ENCODE data around the gene ATRNL1. TPM values are rescaled to one million over a fixed set of nuclear protein-coding genes. Genes with fewer than 3 reads are reported as not detected.

ATRNL1 gene
- total RNA-seq, 1 donor from 2014 or later, result 2.9 TPM

DNA sequence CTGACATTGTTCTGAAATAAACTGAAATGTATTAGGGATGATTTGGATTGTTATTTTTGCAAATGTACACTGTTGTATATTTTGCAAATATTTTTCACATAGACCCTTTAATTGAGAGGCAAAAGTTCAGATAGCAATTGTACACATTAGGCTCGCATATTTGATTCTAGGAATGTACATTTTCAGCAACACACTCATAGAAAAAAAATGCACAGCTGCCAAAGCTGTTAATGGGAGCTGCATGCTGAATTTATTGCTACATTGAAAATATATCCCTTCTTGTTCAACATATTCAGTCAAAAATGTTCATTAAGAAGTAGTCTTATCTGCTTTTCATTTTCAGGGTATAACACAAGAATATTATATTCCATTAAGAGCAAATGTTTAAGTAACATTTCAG, 512.9 kb downstream of the ATRNL1 start:
- DNase-seq, result no peak
- Histone ChIP-seq H3K27me3 (ENCODE audit: low read depth) (no peaks in the 10 kb centered on the region), H3K4me3 (no peak overlapping the region), H3K36me3 (no peaks in the 10 kb centered on the region), H3K27ac (replicated peaks) (no peak overlapping the region), H3K9me3 (replicated peaks) (no peaks in the 10 kb centered on the region), H3K4me1 (no peaks in the 10 kb centered on the region)
- TF ChIP-seq, protein P1, sequence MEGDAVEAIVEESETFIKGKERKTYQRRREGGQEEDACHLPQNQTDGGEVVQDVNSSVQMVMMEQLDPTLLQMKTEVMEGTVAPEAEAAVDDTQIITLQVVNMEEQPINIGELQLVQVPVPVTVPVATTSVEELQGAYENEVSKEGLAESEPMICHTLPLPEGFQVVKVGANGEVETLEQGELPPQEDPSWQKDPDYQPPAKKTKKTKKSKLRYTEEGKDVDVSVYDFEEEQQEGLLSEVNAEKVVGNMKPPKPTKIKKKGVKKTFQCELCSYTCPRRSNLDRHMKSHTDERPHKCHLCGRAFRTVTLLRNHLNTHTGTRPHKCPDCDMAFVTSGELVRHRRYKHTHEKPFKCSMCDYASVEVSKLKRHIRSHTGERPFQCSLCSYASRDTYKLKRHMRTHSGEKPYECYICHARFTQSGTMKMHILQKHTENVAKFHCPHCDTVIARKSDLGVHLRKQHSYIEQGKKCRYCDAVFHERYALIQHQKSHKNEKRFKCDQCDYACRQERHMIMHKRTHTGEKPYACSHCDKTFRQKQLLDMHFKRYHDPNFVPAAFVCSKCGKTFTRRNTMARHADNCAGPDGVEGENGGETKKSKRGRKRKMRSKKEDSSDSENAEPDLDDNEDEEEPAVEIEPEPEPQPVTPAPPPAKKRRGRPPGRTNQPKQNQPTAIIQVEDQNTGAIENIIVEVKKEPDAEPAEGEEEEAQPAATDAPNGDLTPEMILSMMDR (IDR thresholded peaks at IDR 0.05; ENCODE audit: borderline replicate concordance), result no peak
- intact Hi-C loops (cut with micrococcal nuclease), result no loop called here

DNA sequence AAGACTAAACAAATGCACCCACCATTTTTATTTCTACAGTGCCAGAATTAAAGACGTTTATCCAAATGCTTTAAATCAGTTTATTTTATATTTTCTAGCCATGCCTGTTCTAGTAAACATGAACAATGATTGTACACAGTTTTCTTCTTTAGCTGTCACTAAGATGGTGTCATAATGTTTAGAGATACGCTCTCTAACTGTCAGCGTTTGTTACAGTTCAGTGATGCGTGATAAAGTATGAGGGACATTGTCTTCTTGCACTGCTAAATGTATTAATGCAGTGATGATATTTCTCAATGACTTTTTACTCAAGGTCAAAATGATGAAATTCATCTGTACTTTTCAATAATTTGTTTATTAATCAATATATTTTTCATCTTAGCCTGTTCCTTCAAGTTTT, 513.6 kb downstream of the ATRNL1 start:
- Histone ChIP-seq H3K36me3 (no peaks in the 10 kb centered on the region), H3K9me3 (replicated peaks) (no peaks in the 10 kb centered on the region), H3K27me3 (ENCODE audit: low read depth) (no peaks in the 10 kb centered on the region), H3K4me3 (no peak overlapping the region), H3K27ac (replicated peaks) (no peak overlapping the region), H3K4me1 (no peaks in the 10 kb centered on the region)
- DNase-seq, result no peak
- intact Hi-C loops (cut with micrococcal nuclease), result no loop called here
- TF ChIP-seq, protein P1 (IDR thresholded peaks at IDR 0.05; ENCODE audit: borderline replicate concordance), result no peak

DNA sequence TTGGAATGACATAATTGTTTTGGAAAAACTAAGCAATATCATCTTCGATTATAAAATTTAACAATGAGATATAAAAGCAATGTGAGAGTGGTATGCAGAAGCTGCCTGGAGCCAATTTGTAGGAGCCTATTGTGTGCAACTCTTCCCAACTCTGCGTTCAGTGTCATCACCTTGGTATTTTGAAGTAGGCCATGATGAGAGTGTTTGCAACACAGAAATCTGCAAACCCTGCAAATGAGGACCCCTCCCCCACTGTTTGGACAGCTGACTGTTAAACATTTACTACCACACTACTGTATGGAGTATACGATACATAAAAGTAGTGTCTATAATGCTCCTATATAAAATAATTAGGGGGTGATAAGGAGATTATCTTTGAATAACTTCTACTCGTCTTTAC, 531.3 kb downstream of the ATRNL1 start:
- DNase-seq, result no peak
- Histone ChIP-seq H3K4me1 (no peaks in the 10 kb centered on the region), H3K36me3 (no peaks in the 10 kb centered on the region), H3K4me3 (no peak overlapping the region), H3K27me3 (ENCODE audit: low read depth) (no peaks in the 10 kb centered on the region), H3K27ac (replicated peaks) (no peak overlapping the region), H3K9me3 (replicated peaks) (peaks cover 4% of the 10 kb centered on the region)
- TF ChIP-seq, protein P1 (IDR thresholded peaks at IDR 0.05; ENCODE audit: borderline replicate concordance), result no peak
- intact Hi-C loops (cut with micrococcal nuclease), result no loop called here

DNA sequence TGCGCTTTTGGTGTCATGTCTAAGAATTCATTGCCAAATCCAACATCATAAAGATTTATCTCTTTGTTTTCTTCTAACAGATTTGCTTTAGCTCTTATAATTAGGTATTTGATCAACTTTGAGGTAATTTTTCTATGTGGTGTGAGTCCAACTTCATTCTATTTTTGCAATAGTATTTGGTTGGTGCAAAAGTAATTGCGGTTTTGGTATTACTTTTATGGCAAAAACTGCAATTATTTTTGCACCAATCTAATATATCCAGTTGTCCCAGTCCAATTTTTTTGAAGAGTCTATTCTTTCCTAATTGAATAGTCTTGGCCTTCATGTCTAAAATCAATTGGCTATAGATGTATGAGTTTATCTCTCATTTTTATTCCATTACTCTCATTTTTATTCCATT, 535.5 kb downstream of the ATRNL1 start:
- Histone ChIP-seq H3K27ac (replicated peaks) (no peak overlapping the region), H3K4me3 (no peak overlapping the region), H3K9me3 (replicated peaks) (peaks cover 4% of the 10 kb centered on the region), H3K27me3 (ENCODE audit: low read depth) (no peaks in the 10 kb centered on the region), H3K36me3 (no peaks in the 10 kb centered on the region), H3K4me1 (no peaks in the 10 kb centered on the region)
- TF ChIP-seq, protein P1 (IDR thresholded peaks at IDR 0.05; ENCODE audit: borderline replicate concordance), result no peak
- intact Hi-C loops (cut with micrococcal nuclease), result no loop called here
- no peak for DNase-seq

DNA sequence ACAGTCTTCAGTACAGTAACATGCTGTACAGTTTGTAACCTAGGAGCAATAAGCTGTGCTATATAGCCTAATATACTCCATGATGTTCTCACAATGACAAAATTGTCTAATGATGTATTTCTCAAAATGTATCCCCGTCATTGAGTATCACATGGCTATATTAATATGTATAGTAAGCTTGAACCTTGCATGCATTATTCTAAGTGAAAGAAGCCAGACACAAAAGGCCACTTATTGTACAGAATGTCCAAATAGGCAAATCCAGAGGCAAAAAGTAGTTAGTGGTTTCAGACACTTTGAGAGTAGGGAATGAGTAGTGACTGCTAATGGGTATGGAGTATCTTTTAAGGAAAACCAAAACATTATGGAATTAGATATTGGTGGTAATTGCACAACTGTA, 545.1 kb downstream of the ATRNL1 start:
- Histone ChIP-seq H3K36me3 (no peaks in the 10 kb centered on the region), H3K4me1 (no peaks in the 10 kb centered on the region), H3K27me3 (ENCODE audit: low read depth) (no peaks in the 10 kb centered on the region), H3K9me3 (replicated peaks) (no peaks in the 10 kb centered on the region), H3K4me3 (no peak overlapping the region), H3K27ac (replicated peaks) (no peak overlapping the region)
- intact Hi-C loops (cut with micrococcal nuclease), result no loop called here
- DNase-seq, result no peak
- TF ChIP-seq, protein P1 (IDR thresholded peaks at IDR 0.05; ENCODE audit: borderline replicate concordance), result no peak

DNA sequence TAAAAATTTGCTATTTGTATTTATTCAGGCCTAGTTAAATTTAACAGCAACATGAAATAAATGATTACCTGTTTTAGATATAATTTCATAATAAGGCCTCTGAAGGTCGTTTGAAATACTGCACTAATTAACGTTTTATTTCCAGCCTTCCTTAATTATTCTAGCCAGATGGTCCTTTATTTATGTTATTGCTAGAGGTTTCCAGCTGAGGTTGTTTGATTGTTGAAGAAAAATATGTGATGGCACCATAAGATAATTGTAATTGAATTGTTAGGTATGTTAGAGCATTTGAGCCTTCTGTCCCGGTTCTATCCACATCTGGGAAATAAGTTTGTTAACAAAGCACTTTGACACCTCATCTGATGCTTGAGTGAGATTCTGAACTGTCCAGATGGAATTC, 556.1 kb downstream of the ATRNL1 start:
- H3K4me3 ChIP-seq, result no peak overlapping the region
- H3K4me1 ChIP-seq, result no peaks in the 10 kb centered on the region
- no peaks in the 10 kb centered on the region for H3K9me3 ChIP-seq (replicated peaks)
- DNase-seq, result no peak
- H3K36me3 ChIP-seq, result no peaks in the 10 kb centered on the region
- TF ChIP-seq, protein P1 (IDR thresholded peaks at IDR 0.05; ENCODE audit: borderline replicate concordance), result no peak
- intact Hi-C loops (cut with micrococcal nuclease), result no loop called here
- H3K27ac ChIP-seq (replicated peaks), result no peak overlapping the region
- no peaks in the 10 kb centered on the region for H3K27me3 ChIP-seq (ENCODE audit: low read depth)

All from left ventricle myocardium inferior (tissue), 1 donor.